BJ (cell line): ENCODE data around the gene NIN. TPM values are rescaled to one million over a fixed set of nuclear protein-coding genes. Genes with fewer than 3 reads are reported as not detected.

Experiments
- CTCF ChIA-PET: fragments of 350-600 bp; formaldehyde crosslinking; extraction: SDS; loops from one replicate; lab custom pipeline; 2021; ENCODE audit warnings: antibody characterized with exemption, inconsistent platforms; lab: Yijun Ruan, JAX
- POLR2A ChIA-PET: fragments of 300-600 bp; sonication (Branson Sonifier 250); formaldehyde crosslinking; extraction: SDS; loops from one replicate; lab custom pipeline; 2021; ENCODE audit warnings: antibody characterized with exemption; lab: Charles Lee
- DNase-seq: peaks from one replicate; pipeline ENCODE4 v3.0.0-alpha.2; 2011; ENCODE audit warnings: low read depth
- H3K27me3 ChIP-seq: 2 replicates; pipeline ENCODE4 v1.6.0; 2011; ENCODE audit warnings: low read length; ENCODE audit not compliant: control insufficient read depth, insufficient read depth
- H3K36me3 ChIP-seq: 2 replicates; pipeline ENCODE4 v1.5.1; 2011; ENCODE audit warnings: low read length; ENCODE audit not compliant: control insufficient read depth, insufficient read depth
- H3K4me3 ChIP-seq: 2 replicates; pipeline ENCODE4 v1.5.1; 2011; ENCODE audit warnings: low read depth, mild to moderate bottlenecking, control low read depth, low read length
- polyA plus RNA-seq: library from polyadenylated mRNA; depleted of rRNA; stranded (reverse); fragments of >200 nt; gene quantifications from 2 replicates; pipeline ENCODE4 v1.2.3, GENCODE V29; 2011
- TF ChIP-seq, protein P1 (sequence below): IDR thresholded peaks from 2 replicates; pipeline ENCODE4 v1.5.1; 2011; ENCODE audit warnings: low read depth, mild to moderate bottlenecking, control low read depth, inconsistent platforms, low read length, moderate library complexity; ENCODE audit not compliant: insufficient read depth

The NIN gene
- polyA plus RNA-seq, 1 experiment: 11.4 TPM

DNA sequence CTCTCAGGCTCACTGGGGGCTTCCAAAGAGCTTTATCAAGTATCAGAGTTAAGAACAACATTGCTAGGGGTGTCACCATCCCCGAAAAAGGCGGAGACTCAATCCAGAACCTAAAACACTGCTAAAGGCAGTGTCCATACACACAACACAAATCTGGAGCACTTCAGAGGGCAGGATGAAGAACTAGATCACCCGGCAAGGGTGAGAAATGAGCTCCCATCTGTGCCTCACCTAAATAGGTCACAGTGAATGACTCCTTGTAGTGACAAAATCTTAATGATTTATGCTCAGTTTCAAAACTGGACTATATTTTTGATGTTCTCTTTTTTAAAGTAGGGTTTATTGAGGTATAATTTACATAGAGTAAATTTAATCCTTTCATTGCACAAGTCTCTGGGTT is 25.6 kb downstream of the NIN start:
- no peak overlapping the region for H3K4me3 ChIP-seq
- DNase-seq: no peak
- no peaks in the 10 kb centered on the region for H3K27me3 ChIP-seq
- ChIA-PET POLR2A (interaction anchor here (0.6 kb wide), 1 partner anchor 186 kb away, joined by 3 read pairs; no protein-coding TSS in a partner anchor), CTCF (interaction anchor here (1.2 kb wide), 1 partner anchor 24 kb away, joined by 3 read pairs; no protein-coding TSS in a partner anchor)
- H3K36me3 ChIP-seq: no peaks in the 10 kb centered on the region
- TF ChIP-seq, protein P1, sequence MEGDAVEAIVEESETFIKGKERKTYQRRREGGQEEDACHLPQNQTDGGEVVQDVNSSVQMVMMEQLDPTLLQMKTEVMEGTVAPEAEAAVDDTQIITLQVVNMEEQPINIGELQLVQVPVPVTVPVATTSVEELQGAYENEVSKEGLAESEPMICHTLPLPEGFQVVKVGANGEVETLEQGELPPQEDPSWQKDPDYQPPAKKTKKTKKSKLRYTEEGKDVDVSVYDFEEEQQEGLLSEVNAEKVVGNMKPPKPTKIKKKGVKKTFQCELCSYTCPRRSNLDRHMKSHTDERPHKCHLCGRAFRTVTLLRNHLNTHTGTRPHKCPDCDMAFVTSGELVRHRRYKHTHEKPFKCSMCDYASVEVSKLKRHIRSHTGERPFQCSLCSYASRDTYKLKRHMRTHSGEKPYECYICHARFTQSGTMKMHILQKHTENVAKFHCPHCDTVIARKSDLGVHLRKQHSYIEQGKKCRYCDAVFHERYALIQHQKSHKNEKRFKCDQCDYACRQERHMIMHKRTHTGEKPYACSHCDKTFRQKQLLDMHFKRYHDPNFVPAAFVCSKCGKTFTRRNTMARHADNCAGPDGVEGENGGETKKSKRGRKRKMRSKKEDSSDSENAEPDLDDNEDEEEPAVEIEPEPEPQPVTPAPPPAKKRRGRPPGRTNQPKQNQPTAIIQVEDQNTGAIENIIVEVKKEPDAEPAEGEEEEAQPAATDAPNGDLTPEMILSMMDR: no peak

DNA sequence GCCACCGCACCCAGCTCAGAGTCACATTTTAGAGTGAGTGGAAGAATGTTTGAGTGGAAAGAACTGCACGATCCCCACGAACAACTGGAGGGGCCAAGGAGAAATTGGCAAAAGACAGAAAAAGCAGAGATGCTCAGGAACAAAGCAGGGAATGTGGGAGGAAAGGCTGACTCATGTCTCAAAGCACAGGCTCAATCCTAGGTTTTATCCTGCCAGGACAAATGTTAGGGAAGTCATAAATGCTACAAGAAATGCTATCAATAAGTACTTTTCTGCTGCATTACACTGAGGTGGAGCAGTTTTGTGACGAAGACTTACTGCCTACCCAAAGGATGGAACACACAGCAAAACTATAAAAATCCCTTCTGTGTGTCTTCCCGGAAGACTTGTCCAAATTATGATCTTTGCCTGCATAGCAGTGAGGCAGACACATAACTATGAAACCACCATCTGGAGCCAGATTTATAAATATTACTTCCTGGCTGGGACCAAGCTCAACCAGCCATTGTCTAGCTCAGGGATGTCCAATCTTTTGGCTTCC is 26.7 kb downstream of the NIN start:
- Histone ChIP-seq H3K4me3 (no peak overlapping the region), H3K36me3 (no peaks in the 10 kb centered on the region), H3K27me3 (no peaks in the 10 kb centered on the region)
- ChIA-PET CTCF (interaction anchor here (1.1 to 1.9 kb wide), 2 partner anchors 16 to 18 kb away, joined by 3 to 5 read pairs; no protein-coding TSS in a partner anchor), POLR2A (no interaction called here)
- TF ChIP-seq, protein P1: no peak
- peak; percentile 56 for DNase-seq

DNA sequence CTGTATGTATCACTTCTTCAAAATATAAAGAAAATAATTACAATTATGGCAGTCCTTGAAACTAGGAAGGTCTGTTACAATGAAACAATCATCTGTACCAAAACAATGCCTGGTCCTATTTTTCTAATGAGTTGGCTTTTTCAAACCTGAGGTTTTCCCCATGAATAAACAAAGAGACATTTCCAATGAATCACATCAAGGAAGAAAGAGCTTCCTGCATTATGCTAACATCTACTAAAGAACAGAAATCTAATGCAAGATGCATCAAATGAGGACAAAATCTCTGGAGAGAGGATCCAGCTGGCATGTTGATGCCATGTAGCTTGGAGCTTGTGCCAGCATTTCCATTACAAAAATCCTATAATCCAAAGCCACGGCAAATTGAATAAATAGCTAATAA is 29.3 kb downstream of the NIN start:
- TF ChIP-seq, protein P1: no peak
- POLR2A ChIA-PET: no interaction called here

DNA sequence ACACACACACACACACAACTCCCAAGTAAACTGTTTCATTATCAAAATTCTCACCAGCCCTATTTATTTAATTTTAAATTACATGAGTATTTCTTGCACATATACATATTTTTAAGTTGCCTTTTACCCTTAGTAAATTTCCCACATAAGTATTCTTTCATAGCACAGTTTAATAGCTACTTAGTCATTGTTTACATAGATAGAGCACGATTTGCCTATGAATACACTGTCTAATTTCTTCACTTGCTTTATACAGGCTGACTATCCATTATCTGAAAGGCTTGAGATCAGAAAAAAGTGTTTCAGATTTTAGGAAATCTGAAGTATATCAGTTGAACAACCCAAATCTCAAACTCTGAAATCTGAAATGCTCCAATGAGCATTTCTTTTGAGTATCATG is 30.9 kb downstream of the NIN start:
- ChIA-PET CTCF (no interaction called here), POLR2A (no interaction called here)
- TF ChIP-seq, protein P1: no peak
- Histone ChIP-seq H3K27me3 (no peaks in the 10 kb centered on the region), H3K4me3 (no peak overlapping the region), H3K36me3 (no peaks in the 10 kb centered on the region)
- DNase-seq: peak; percentile 56

More for the DNA sequence above, 29.3 kb downstream of the NIN start:
- no peaks in the 10 kb centered on the region for H3K27me3 ChIP-seq
- H3K36me3 ChIP-seq: no peaks in the 10 kb centered on the region
- DNase-seq: no peak
- CTCF ChIA-PET: interaction anchor here (1.2 to 1.6 kb wide), 3 partner anchors 8 to 58 kb away, joined by 4 to 5 read pairs (median 4); no protein-coding TSS in a partner anchor
- no peak overlapping the region for H3K4me3 ChIP-seq

DNA sequence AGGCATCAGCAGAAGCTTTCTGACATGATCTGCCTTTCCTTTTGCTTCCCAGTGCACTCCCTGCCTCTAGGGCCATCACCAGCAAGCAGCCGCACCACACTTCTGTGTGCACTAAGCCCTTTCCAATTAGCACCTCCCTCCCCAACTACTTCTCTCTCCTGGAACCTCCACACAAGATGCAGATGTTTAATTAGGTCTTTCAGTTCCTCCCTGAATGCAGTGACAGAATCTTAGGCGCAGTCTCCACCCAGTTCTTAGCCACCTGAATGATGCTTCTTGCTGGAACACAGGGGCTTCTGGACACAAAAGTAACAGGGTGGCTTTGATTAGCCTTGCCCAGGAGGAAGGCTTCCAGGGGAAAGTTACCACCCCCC is 32.9 kb downstream of the NIN start:
- DNase-seq: no peak
- TF ChIP-seq, protein P1: no peak
- POLR2A ChIA-PET: no interaction called here
- CTCF ChIA-PET: interaction anchor here (4.5 kb wide), 1 partner anchor 62 kb away, joined by 19 read pairs; no protein-coding TSS in a partner anchor
- Histone ChIP-seq H3K36me3 (no peaks in the 10 kb centered on the region), H3K4me3 (no peak overlapping the region), H3K27me3 (no peaks in the 10 kb centered on the region)
